DND-41 (cell line): ENCODE measurements around the gene IFT122.
"Not testable (repeated sequence)": the region's sequence is repeated elsewhere in the genome, so short reads cannot be mapped to it uniquely, and the experiment has no call there.

ENCODE experiments used
- ATAC-seq: fragments of 200-7000 bp; cut with Tn5 transposase; 3 replicates; pipeline ENCODE4 v1.9.1; 2021; ENCODE audit warnings: low read depth; ENCODE audit not compliant: insufficient read depth
- DNase-seq: peaks from one replicate; pipeline ENCODE4 v3.0.0-alpha.2; 2020
- H2AFZ ChIP-seq: 2 replicates; pipeline ENCODE4 v1.6.0; 2012; ENCODE audit warnings: low read depth, low read length
- H3K27ac ChIP-seq: 2 replicates; pipeline ENCODE4 v1.5.1; 2012; ENCODE audit warnings: low read length, inconsistent platforms
- H3K27me3 ChIP-seq: fragments of 200-600 bp; sonication (generic); 2 replicates; pipeline ENCODE4 v1.6.0; 2012; ENCODE audit warnings: low read length, mild to moderate bottlenecking, inconsistent platforms; ENCODE audit not compliant: insufficient read depth, poor library complexity
- H3K36me3 ChIP-seq: 2 replicates; pipeline ENCODE4 v1.5.1; 2012; ENCODE audit warnings: low read length, inconsistent platforms; ENCODE audit not compliant: insufficient read depth
- H3K4me1 ChIP-seq: 2 replicates; pipeline ENCODE4 v1.5.1; 2012; ENCODE audit warnings: mild to moderate bottlenecking, low read length; ENCODE audit not compliant: insufficient read depth
- H3K4me2 ChIP-seq: 2 replicates; pipeline ENCODE4 v1.6.0; 2012; ENCODE audit warnings: mild to moderate bottlenecking, moderate library complexity, low read length, inconsistent platforms; ENCODE audit not compliant: insufficient read depth
- H3K4me3 ChIP-seq, 2 experiments: fragments of 200-600 bp in 1 of 2; shearing (Covaris generic) in 1 of 2; 2 replicates each; pipeline ENCODE4 v1.5.1; 2012 to 2016; ENCODE audit warnings: inconsistent platforms in 2 of 2, low read length in 2 of 2, mild to moderate bottlenecking in 2 of 2, low read depth in 1 of 2, moderate library complexity in 1 of 2
- H3K79me2 ChIP-seq: 2 replicates; pipeline ENCODE4 v1.6.0; 2012; ENCODE audit warnings: low read length, inconsistent platforms; ENCODE audit not compliant: insufficient read depth
- H3K9ac ChIP-seq: 2 replicates; pipeline ENCODE4 v1.6.0; 2012; ENCODE audit warnings: low read depth, mild to moderate bottlenecking, inconsistent platforms, low read length, moderate library complexity
- H3K9me3 ChIP-seq: 2 replicates; pipeline ENCODE4 v1.5.1; 2012; ENCODE audit warnings: low read length, moderate library complexity, mild to moderate bottlenecking, inconsistent platforms; ENCODE audit not compliant: insufficient read depth, severe bottlenecking
- H4K20me1 ChIP-seq: 2 replicates; pipeline ENCODE4 v1.6.0; 2012; ENCODE audit warnings: low read length; ENCODE audit not compliant: insufficient read depth
- EZH2 ChIP-seq: IDR thresholded peaks from 3 replicates; pipeline ENCODE4 v1.6.1; 2012; ENCODE audit warnings: borderline replicate concordance, low read depth, mild to moderate bottlenecking, moderate library complexity, low read length, inconsistent platforms; ENCODE audit not compliant: severe bottlenecking
- TF ChIP-seq, protein P1 (sequence below): IDR thresholded peaks from 2 replicates; pipeline ENCODE4 v1.5.1; 2012; ENCODE audit warnings: borderline replicate concordance, low read length, moderate library complexity, mild to moderate bottlenecking; ENCODE audit not compliant: poor library complexity, severe bottlenecking; ENCODE audit errors: extremely low read depth

The IFT122 gene

DNA sequence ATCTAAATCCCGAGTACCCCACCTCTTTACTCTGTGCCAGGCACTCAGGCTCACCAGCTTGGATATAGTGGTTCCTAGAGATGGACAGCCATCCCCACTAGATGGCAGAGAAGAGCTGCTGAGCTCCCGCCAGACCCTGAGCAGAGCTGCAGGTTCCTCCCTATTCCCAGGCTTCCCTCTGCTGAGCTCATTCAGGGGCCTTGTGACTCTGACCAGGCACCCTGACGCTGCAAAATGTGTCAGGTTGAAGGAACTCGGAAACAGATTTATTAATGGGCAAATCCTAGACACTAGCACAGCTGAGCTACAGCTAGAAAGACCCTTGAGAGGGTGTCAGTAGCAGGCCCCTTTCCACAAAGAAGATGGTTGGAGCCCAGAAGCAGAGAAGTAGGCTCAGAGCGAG is 50.2 kb downstream of the IFT122 start:
- Histone ChIP-seq H3K27ac (peak overlapping the region; percentile 50), H3K36me3 (peaks cover 30% of the 10 kb centered on the region), H3K4me1 (no peaks in the 10 kb centered on the region), H3K79me2 (no peaks in the 10 kb centered on the region), H2AFZ (no peak overlapping the region), H3K4me2 (no peak overlapping the region), H3K9me3 (no peaks in the 10 kb centered on the region), H3K4me3 (no peak overlapping the region), H4K20me1 (no peaks in the 10 kb centered on the region), H3K27me3 (no peaks in the 10 kb centered on the region), H3K9ac (no peak overlapping the region)
- no peak for TF ChIP-seq EZH2
- TF ChIP-seq, protein P1, sequence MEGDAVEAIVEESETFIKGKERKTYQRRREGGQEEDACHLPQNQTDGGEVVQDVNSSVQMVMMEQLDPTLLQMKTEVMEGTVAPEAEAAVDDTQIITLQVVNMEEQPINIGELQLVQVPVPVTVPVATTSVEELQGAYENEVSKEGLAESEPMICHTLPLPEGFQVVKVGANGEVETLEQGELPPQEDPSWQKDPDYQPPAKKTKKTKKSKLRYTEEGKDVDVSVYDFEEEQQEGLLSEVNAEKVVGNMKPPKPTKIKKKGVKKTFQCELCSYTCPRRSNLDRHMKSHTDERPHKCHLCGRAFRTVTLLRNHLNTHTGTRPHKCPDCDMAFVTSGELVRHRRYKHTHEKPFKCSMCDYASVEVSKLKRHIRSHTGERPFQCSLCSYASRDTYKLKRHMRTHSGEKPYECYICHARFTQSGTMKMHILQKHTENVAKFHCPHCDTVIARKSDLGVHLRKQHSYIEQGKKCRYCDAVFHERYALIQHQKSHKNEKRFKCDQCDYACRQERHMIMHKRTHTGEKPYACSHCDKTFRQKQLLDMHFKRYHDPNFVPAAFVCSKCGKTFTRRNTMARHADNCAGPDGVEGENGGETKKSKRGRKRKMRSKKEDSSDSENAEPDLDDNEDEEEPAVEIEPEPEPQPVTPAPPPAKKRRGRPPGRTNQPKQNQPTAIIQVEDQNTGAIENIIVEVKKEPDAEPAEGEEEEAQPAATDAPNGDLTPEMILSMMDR, result peak; percentile 91
- ATAC-seq (peak; percentile 99), DNase-seq (peak; percentile 76)

DNA sequence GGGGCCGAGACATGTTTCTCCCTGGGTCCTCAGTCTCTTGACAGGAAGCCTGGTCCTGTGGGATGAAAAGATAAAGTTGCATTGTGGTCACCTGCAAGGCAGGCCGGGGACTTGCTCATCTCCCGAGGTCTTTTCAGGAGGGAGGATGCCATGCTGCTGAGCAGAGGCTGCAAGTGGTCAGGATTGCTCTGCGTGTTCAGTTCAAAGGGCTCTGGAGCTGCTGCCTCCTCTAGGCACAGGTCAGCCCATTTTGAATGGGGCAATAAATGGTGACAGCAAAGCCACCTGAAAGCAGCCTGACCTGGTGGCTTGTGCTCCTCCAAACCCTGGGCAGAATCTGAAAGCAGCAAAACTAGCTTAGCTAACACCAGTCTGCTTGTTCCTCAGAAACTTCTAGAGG is 51.1 kb downstream of the IFT122 start:
- H3K4me2 ChIP-seq, H3K9me3 ChIP-seq, H3K9ac ChIP-seq, H3K27me3 ChIP-seq, ATAC-seq, H2AFZ ChIP-seq, H3K4me1 ChIP-seq, H4K20me1 ChIP-seq, DNase-seq, H3K79me2 ChIP-seq, H3K4me3 ChIP-seq: not testable (repeated sequence)
- peaks cover 34% of the 10 kb centered on the region for H3K36me3 ChIP-seq
- peak overlapping the region; percentile 50; the same call in 1 of the 2 replicates for H3K27ac ChIP-seq

DNA sequence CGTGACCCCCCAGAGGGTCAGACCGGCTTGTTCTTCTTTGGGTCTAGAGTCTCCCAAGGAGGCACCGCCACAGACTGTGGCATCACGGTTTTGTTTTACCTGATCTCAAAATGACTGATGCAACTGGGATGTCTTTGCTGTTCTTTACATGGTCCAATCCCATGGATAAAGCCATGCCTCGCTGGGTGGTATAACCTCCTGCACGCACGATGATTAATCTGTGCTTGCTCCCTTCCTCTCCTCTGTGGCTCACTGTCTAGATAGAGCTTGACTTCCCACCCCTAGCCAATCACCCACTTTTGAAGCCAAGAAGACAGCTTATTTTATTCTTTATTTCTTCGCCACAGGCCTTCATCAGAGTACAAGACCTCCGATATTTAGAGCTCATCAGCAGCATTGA is 51.8 kb downstream of the IFT122 start:
- Histone ChIP-seq H3K9ac (no peak overlapping the region), H4K20me1 (no peaks in the 10 kb centered on the region), H3K4me2 (no peak overlapping the region), H3K27me3 (no peaks in the 10 kb centered on the region), H3K9me3 (no peaks in the 10 kb centered on the region), H3K27ac (no peak overlapping the region), H3K4me1 (no peaks in the 10 kb centered on the region), H3K4me3 (no peak overlapping the region), H2AFZ (no peak overlapping the region), H3K79me2 (no peaks in the 10 kb centered on the region), H3K36me3 (peaks cover 34% of the 10 kb centered on the region)
- ATAC-seq, result no peak
- DNase-seq, result no peak
- TF ChIP-seq, protein P1, result no peak
- TF ChIP-seq EZH2, result no peak

DNA sequence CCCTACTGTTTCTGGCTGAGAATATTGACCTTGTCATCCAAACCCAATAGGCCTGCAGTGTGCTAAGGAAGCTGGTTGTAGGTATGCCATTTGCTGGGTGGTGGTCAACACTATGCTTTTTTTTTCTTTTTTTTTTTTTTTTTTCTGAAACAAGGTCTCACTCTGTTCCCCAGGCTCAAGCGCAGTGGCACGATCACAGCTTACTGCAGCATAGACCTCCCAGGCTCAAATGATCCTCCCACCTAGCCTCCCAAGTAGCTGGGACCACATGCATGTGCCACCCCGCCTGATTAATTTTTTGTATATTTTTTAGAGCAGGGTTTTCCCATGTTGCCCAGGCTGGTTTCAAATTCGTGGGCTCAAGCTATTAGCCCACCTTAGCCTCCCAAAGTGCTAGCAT is 52.7 kb downstream of the IFT122 start:
- no peaks in the 10 kb centered on the region for H3K27me3 ChIP-seq
- no peak overlapping the region for H3K4me2 ChIP-seq
- H2AFZ ChIP-seq, result no peak overlapping the region
- H3K9me3 ChIP-seq, result no peaks in the 10 kb centered on the region
- no peak overlapping the region for H3K9ac ChIP-seq
- DNase-seq, result no peak
- H3K4me3 ChIP-seq, result no peak overlapping the region
- ATAC-seq, result no peak
- no peaks in the 10 kb centered on the region for H3K79me2 ChIP-seq
- H4K20me1 ChIP-seq, result no peaks in the 10 kb centered on the region
- H3K36me3 ChIP-seq, result peaks cover 34% of the 10 kb centered on the region
- TF ChIP-seq EZH2, result no peak
- TF ChIP-seq, protein P1, result no peak
- H3K4me1 ChIP-seq, result no peaks in the 10 kb centered on the region
- no peak overlapping the region for H3K27ac ChIP-seq
